ENCODE measurements around the gene FRYL.

Gene FRYL

DNA sequence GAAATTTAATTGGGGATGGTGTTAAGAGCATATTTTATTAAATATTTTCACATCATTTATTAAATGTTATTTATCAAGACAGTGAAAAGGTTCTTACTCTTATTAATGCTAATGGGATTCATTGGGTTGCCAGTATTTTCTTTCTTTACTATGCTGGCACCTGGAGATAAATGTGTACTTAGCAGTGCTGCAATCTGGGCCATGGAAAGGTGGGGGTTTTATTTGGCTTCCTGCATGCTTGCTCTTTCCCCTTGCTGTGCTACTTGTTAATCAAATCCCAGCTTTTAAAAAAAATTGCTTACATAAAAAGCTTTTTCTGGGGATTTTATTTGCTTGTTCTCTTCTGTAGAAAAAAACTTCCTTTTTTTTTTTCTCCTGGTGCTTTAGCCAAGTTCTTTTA is 241.7 kb downstream of the FRYL start:
- no peak for TF ChIP-seq CTCF (conservative IDR thresholded peaks at IDR 0.05)
- TF ChIP-seq ZFX (IDR thresholded peaks at IDR 0.05), result no peak
- H3K27ac ChIP-seq, result no peak overlapping the region

DNA sequence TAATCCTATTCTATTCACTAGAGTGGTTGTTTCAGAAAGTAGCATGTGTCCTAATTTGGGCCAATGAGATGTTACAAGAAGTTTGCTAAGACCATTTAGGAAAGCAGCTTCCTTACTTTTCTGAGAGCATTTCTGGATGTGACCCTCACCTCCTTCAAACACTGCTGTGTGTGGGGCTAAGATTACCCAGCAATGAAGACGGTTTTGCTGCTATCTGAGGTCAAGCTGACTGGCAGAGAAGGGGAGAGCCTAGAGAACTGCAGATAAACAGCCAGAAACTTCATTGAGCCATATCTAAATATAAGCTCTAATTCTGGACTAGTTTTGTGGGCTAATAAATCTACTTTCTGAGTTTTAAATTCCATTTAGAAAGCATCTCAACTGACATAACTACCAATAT is 253.7 kb downstream of the FRYL start:
- TF ChIP-seq CTCF (conservative IDR thresholded peaks at IDR 0.05) (no peak), ZFX (IDR thresholded peaks at IDR 0.05) (no peak)

GRCh38 chr4:48518143-48518542 is 261.9 kb downstream of the FRYL start:
- TF ChIP-seq ZFX (IDR thresholded peaks at IDR 0.05), result no peak
- no peak for TF ChIP-seq CTCF (conservative IDR thresholded peaks at IDR 0.05)
- no peak overlapping the region for H3K27ac ChIP-seq

More for the DNA sequence above, 253.7 kb downstream of the FRYL start:
- no peak overlapping the region for H3K27ac ChIP-seq

DNA sequence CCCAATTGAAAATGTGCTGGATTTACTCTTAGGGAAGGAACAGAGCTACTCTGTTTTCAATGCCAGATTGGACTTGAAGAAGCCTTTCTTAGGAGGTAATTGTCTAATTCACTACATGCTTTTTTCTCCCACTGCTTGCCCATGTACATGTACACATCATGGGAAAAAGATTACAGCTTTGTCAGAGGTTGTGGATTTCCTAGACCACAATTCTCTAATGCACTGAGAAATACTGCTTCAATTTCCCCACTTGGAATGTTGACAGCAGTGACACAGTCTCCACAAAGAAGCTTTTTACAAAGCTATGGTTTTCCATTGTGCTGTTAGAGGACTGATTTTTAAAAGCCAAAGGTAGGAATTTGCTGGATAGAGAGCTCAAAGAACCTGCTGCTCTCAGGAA is 270.5 kb downstream of the FRYL start:
- H3K27ac ChIP-seq, result no peak overlapping the region
- no peak for TF ChIP-seq CTCF (conservative IDR thresholded peaks at IDR 0.05)
- no peak for TF ChIP-seq ZFX (IDR thresholded peaks at IDR 0.05)

- no peak overlapping the region for H3K27ac ChIP-seq
- TF ChIP-seq ZFX (IDR thresholded peaks at IDR 0.05), result no peak
- no peak for TF ChIP-seq CTCF (conservative IDR thresholded peaks at IDR 0.05)
Observed at GRCh38 chr4:48506716-48507115, 273.4 kb downstream of the FRYL start.

DNA sequence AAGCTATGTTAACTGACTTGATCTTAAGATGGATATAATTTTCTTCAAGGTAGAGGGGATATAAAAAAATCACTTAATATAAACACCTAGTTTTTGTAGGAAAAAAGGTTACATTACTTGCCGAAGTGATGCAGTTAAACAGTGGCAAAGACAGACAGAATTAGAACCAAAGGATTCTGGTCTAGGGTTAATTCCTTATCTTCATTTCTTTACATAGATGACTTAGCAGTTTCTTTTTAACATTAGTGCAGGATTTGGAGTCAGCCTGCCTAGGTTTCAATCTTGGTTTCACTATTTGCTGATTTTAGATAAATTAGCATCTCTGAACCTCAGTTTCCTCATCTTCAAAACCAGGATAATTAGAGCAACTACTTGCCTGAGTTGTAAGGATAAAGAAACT is 275.7 kb downstream of the FRYL start:
- no peak for TF ChIP-seq ZFX (IDR thresholded peaks at IDR 0.05)
- no peak for TF ChIP-seq CTCF (conservative IDR thresholded peaks at IDR 0.05)
- no peak overlapping the region for H3K27ac ChIP-seq

- H3K27ac ChIP-seq, result no peak overlapping the region
Observed at GRCh38 chr4:48504026-48504330, 276.1 kb downstream of the FRYL start.

More at GRCh38 chr4:48504026-48504330, 276.1 kb downstream of the FRYL start:
- TF ChIP-seq CTCF (conservative IDR thresholded peaks at IDR 0.05) (no peak), ZFX (IDR thresholded peaks at IDR 0.05) (no peak)
